H1 (cell line): Measurements from ENCODE around the gene STIM2. TPM values are rescaled to one million over a fixed set of nuclear protein-coding genes. Genes with fewer than 3 reads are reported as not detected.

ENCODE experiments used
- CTCF ChIA-PET: fragments of 300-600 bp; sonication (Branson Sonifier 250); formaldehyde crosslinking; loops from one replicate; lab custom pipeline; 2021; ENCODE audit not compliant: partially characterized antibody; lab: Charles Lee
- POLR2A ChIA-PET: fragments of 300-600 bp; sonication (Branson Sonifier 250); formaldehyde crosslinking; loops from one replicate; lab custom pipeline; 2021; ENCODE audit warnings: inconsistent platforms; ENCODE audit not compliant: partially characterized antibody; lab: Charles Lee
- DNase-seq, 2 experiments: peaks; one replicate each; pipeline versions ENCODE4 v3.0.0 to v3.0.0-alpha.2; 2010 to 2022; ENCODE audit warnings: low spot score in 2 of 2, low read depth in 1 of 2, mixed read lengths in 1 of 2
- FAIRE-seq: peaks from 2 replicates; lab custom pipeline; 2011; peaks lifted over from hg19 to GRCh38; lab: Jason Lieb, UNC
- H2AFZ ChIP-seq: 2 replicates; pipeline ENCODE4 v1.8.1; 2012; ENCODE audit warnings: low read length, inconsistent platforms
- H2AK5ac ChIP-seq: 2 replicates; pipeline ENCODE4 v1.6.1; 2013; ENCODE audit warnings: low read depth, low read length
- H2BK120ac ChIP-seq: replicated peaks from 2 replicates; pipeline ENCODE3; 2013; ENCODE audit warnings: low read depth, low read length, inconsistent platforms
- H2BK12ac ChIP-seq: 2 replicates; pipeline ENCODE4 v1.6.1; 2013; ENCODE audit warnings: low read depth, low read length
- H2BK15ac ChIP-seq: 2 replicates; pipeline ENCODE4 v1.6.1; 2013; ENCODE audit warnings: low read length
- H2BK20ac ChIP-seq: 2 replicates; pipeline ENCODE4 v1.6.1; 2013; ENCODE audit warnings: low read length
- H2BK5ac ChIP-seq: 2 replicates; pipeline ENCODE4 v1.6.1; 2013; ENCODE audit warnings: low read depth, low read length
- H3K14ac ChIP-seq: 2 replicates; pipeline ENCODE4 v1.6.1; 2013; ENCODE audit warnings: inconsistent platforms; ENCODE audit not compliant: insufficient read length
- H3K18ac ChIP-seq: 2 replicates; pipeline ENCODE4 v1.6.1; 2013; ENCODE audit warnings: low read length; ENCODE audit errors: extremely low read depth
- H3K23ac ChIP-seq: 2 replicates; pipeline ENCODE4 v1.6.1; 2013; ENCODE audit warnings: inconsistent platforms; ENCODE audit not compliant: insufficient read length
- H3K23me2 ChIP-seq: 2 replicates; pipeline ENCODE4 v1.6.1; 2013; ENCODE audit warnings: low read depth, low read length
- H3K27ac ChIP-seq: 2 replicates; pipeline ENCODE4 v1.6.1; 2011; ENCODE audit warnings: low read depth, low read length, inconsistent platforms
- H3K27me3 ChIP-seq, 4 experiments: replicated peaks in 1 of 4; 1 replicate in 1 of 4; 2 replicates in 3 of 4; pipeline versions ENCODE4 v1.6.1 to v1.8.1; 2011 to 2013; ENCODE audit warnings: low read length in 3 of 4, mild to moderate bottlenecking in 3 of 4, inconsistent platforms in 2 of 4, mixed read lengths in 2 of 4, moderate library complexity in 1 of 4; ENCODE audit not compliant: control insufficient read depth in 3 of 4, insufficient read depth in 3 of 4; ENCODE audit errors: extremely low read depth in 1 of 4
- H3K36me3 ChIP-seq, 4 experiments: 2 replicates each; pipeline versions ENCODE4 v1.6.1 to v1.8.1; 2011 to 2013; ENCODE audit warnings: mild to moderate bottlenecking in 4 of 4, low read length in 3 of 4, moderate library complexity in 2 of 4, control low read depth in 1 of 4, inconsistent platforms in 1 of 4; ENCODE audit not compliant: insufficient read depth in 4 of 4, control insufficient read depth in 2 of 4
- H3K4ac ChIP-seq: replicated peaks from 2 replicates; pipeline ENCODE3; 2013; ENCODE audit warnings: low read length, low read depth, mixed read lengths, inconsistent platforms; ENCODE audit not compliant: insufficient read length
- H3K4me1 ChIP-seq, 4 experiments: replicated peaks in 1 of 4; 1 replicate in 1 of 4; 2 replicates in 3 of 4; pipeline versions ENCODE4 v1.6.1 to v1.8.1; 2011 to 2013; ENCODE audit warnings: low read length in 3 of 4, inconsistent platforms in 2 of 4, mixed read lengths in 1 of 4; ENCODE audit not compliant: insufficient read depth in 4 of 4, control insufficient read depth in 3 of 4
- H3K4me2 ChIP-seq, 2 experiments: 2 replicates each; pipeline versions ENCODE4 v1.6.1 to v1.8.1; 2011 to 2013; ENCODE audit warnings: low read depth in 2 of 2, low read length in 2 of 2, control low read depth in 1 of 2, inconsistent platforms in 1 of 2, mild to moderate bottlenecking in 1 of 2; ENCODE audit not compliant: insufficient read depth in 1 of 2
- H3K4me3 ChIP-seq, 4 experiments: fragments of 200-600, 300-600 bp in 1 of 4; sonication (generic), shearing (Covaris generic), sonication (Bioruptor Twin) in 1 of 4; 2 replicates each; pipeline versions ENCODE4 v1.5.1 to v1.8.1; 2011 to 2016; ENCODE audit warnings: low read length in 4 of 4, low read depth in 3 of 4, control low read depth in 2 of 4, inconsistent platforms in 2 of 4, mild to moderate bottlenecking in 2 of 4, mixed read lengths in 1 of 4, moderate library complexity in 1 of 4; ENCODE audit not compliant: insufficient read depth in 2 of 4; ENCODE audit errors: extremely low read depth in 1 of 4
- H3K56ac ChIP-seq: replicated peaks from 2 replicates; pipeline ENCODE3; 2013; ENCODE audit warnings: low read depth, mild to moderate bottlenecking, mixed read lengths, low read length, inconsistent platforms; ENCODE audit not compliant: insufficient read length
- H3K79me1 ChIP-seq: 2 replicates; pipeline ENCODE4 v1.6.1; 2013; ENCODE audit warnings: low read depth, low read length, control low read depth
- H3K79me2 ChIP-seq, 2 experiments: 2 replicates each; pipeline versions ENCODE4 v1.6.1 to v1.8.1; 2012 to 2013; ENCODE audit warnings: low read length in 2 of 2, mild to moderate bottlenecking in 2 of 2, inconsistent platforms in 1 of 2; ENCODE audit not compliant: insufficient read depth in 2 of 2, control insufficient read depth in 1 of 2
- H3K9ac ChIP-seq, 4 experiments: replicated peaks in 1 of 4; 1 replicate in 1 of 4; 2 replicates in 3 of 4; pipeline versions ENCODE4 v1.6.1 to v1.8.1; 2011 to 2013; ENCODE audit warnings: low read depth in 3 of 4, low read length in 3 of 4, control low read depth in 2 of 4, mild to moderate bottlenecking in 2 of 4, moderate library complexity in 2 of 4, inconsistent platforms in 1 of 4; ENCODE audit errors: extremely low read depth in 1 of 4
- H3K9me3 ChIP-seq, 2 experiments: 2 replicates each; pipeline versions ENCODE4 v1.6.1 to v1.8.1; 2012 to 2013; ENCODE audit warnings: mild to moderate bottlenecking in 2 of 2, moderate library complexity in 2 of 2, control low read depth in 1 of 2, inconsistent platforms in 1 of 2, low read depth in 1 of 2, low read length in 1 of 2, mixed read lengths in 1 of 2; ENCODE audit not compliant: insufficient read depth in 2 of 2
- H4K20me1 ChIP-seq, 2 experiments: replicated peaks in 1 of 2; 2 replicates each; pipeline versions ENCODE3 to v1.8.1; 2011 to 2013; ENCODE audit warnings: inconsistent platforms in 2 of 2, low read length in 2 of 2, mild to moderate bottlenecking in 1 of 2; ENCODE audit not compliant: insufficient read depth in 2 of 2, control insufficient read depth in 1 of 2
- H4K5ac ChIP-seq: 2 replicates; pipeline ENCODE4 v1.6.1; 2013; ENCODE audit warnings: low read length, low read depth, mixed read lengths, inconsistent platforms; ENCODE audit not compliant: insufficient read length
- H4K8ac ChIP-seq: 2 replicates; pipeline ENCODE4 v1.8.0; 2013; ENCODE audit warnings: mild to moderate bottlenecking, moderate library complexity, low read length, inconsistent platforms; ENCODE audit not compliant: insufficient read depth; ENCODE audit errors: extremely low read depth
- H4K91ac ChIP-seq: replicated peaks from 2 replicates; pipeline ENCODE3; 2013; ENCODE audit warnings: low read length, mixed read lengths, inconsistent platforms; ENCODE audit not compliant: insufficient read length
- CBX8 ChIP-seq: fragments of 300-800, 300-1000 bp; sonication (generic); IDR thresholded peaks from 2 replicates; pipeline ENCODE4 v1.7.1; 2016; ENCODE audit warnings: low read depth, low read length, borderline replicate concordance
- CHD1 ChIP-seq: IDR thresholded peaks from 2 replicates; pipeline ENCODE4 v1.6.1; 2012; ENCODE audit warnings: low read depth, low read length, improper control_type of control experiment
- EGR1 ChIP-seq: IDR thresholded peaks from 2 replicates; pipeline ENCODE4 v1.6.1; 2011; ENCODE audit warnings: low read depth, low read length, borderline replicate concordance
- EZH2 ChIP-seq: fragments of 200-600 bp; sonication (generic); IDR thresholded peaks from 2 replicates; pipeline ENCODE4 v1.7.1; 2012; ENCODE audit warnings: low read depth, mild to moderate bottlenecking, moderate library complexity, low read length, inconsistent platforms; ENCODE audit not compliant: severe bottlenecking
- JUND ChIP-seq: IDR thresholded peaks from 2 replicates; pipeline ENCODE4 v1.6.1; 2011; ENCODE audit warnings: mild to moderate bottlenecking, improper control_type of control experiment, low read length
- RFX5 ChIP-seq: IDR thresholded peaks from 2 replicates; pipeline ENCODE4 v1.6.1; 2011; ENCODE audit warnings: low read depth, low read length, improper control_type of control experiment, borderline replicate concordance
- SUZ12 ChIP-seq: fragments of 200-600 bp; sonication (generic); IDR thresholded peaks from 2 replicates; pipeline ENCODE4 v1.6.1; 2012; ENCODE audit warnings: mild to moderate bottlenecking, inconsistent platforms, low read length, moderate library complexity, mixed read lengths
- WGBS, 2 experiments: shearing (Covaris generic) in 1 of 2; methylation state at CpG; one replicate each; pipeline versions ENCODE4 v1.1.6 to v1.1.7; 2013 to 2015; ENCODE audit warnings: low lambda C conversion rate in 2 of 2, mixed read lengths in 2 of 2, inconsistent platforms in 1 of 2, low coverage in 1 of 2, missing lambda C conversion rate in 1 of 2; ENCODE audit not compliant: insufficient replicate concordance in 2 of 2, insufficient coverage in 1 of 2, insufficient read length in 1 of 2; ENCODE audit errors: extremely low coverage in 1 of 2, missing lambda C conversion rate in 1 of 2; 5-methylcytosine and 5-hydroxymethylcytosine counted together
- polyA plus RNA-seq, 7 experiments: library from polyadenylated mRNA; depleted of rRNA in 3 of 7; stranded (reverse) in 5 of 7; unstranded in 2 of 7; fragments of >200 nt in 5 of 7; fragments of 200-250 nt in 2 of 7; gene quantifications; 1 replicate in 5 of 7; 2 replicates in 1 of 7; 4 replicates in 1 of 7; pipeline versions ENCODE4 v1.2.1 to v1.2.3, GENCODE V29; 2011 to 2013; ENCODE audit warnings: missing spikeins in 2 of 7, mixed read lengths in 2 of 7
- total RNA-seq: library from RNA; stranded (reverse); fragmentation: NEBNext Ultra II Directional; extraction: Animal tissue kit (Norgen Biotek cat#: 25700); gene quantifications from 2 replicates; pipeline ENCODE4 v1.2.1, GENCODE V29; 2021

The STIM2 gene
- total and polyA plus RNA-seq, 2 of the 8 experiments (the other 6 are each of a cell fraction or from before 2014, with no cell fraction given): 22.9 to 23.0 TPM

GRCh38 chr4:26955241-26955640 is 94.6 kb downstream of the STIM2 start:
- Histone ChIP-seq H3K27ac (no peak overlapping the region), H3K14ac (no peak overlapping the region), H3K9me3 (no peaks in the 10 kb centered on the region; a peak in 1 of 4 replicates), H3K79me2 (peaks cover 0 to 6% of the 10 kb centered on the region in 2 experiments; a peak in 1 of 4 replicates), H4K91ac (no peak overlapping the region), H2BK12ac (no peak overlapping the region), H2BK15ac (no peak overlapping the region), H4K5ac (no peak overlapping the region), H2BK20ac (no peak overlapping the region), H3K4ac (no peak overlapping the region), H3K56ac (no peak overlapping the region), H3K79me1 (no peaks in the 10 kb centered on the region)
- no peak for DNase-seq
- TF ChIP-seq JUND (no peak), RFX5 (no peak), EGR1 (no peak), EZH2 (no peak), SUZ12 (no peak), CBX8 (no peak), CHD1 (no peak)
- TF ChIP-seq, all 59 proteins: peak for 0
- ChIA-PET POLR2A (no interaction called here), CTCF (no interaction called here)
- Histone ChIP-seq H3K4me1 (peaks cover 0 to 3% (median 0%) of the 10 kb centered on the region in 4 experiments; a peak in 1 of 7 replicates), H3K23ac (no peak overlapping the region), H3K36me3 (no peaks in the 10 kb centered on the region), H3K4me2 (no peak overlapping the region), H2AK5ac (no peak overlapping the region), H2BK120ac (no peak overlapping the region), H3K4me3 (no peak overlapping the region), H4K20me1 (peaks cover 0 to 1% of the 10 kb centered on the region in 2 experiments), H3K18ac (no peak overlapping the region), H3K27me3 (no peaks in the 10 kb centered on the region), H3K23me2 (no peaks in the 10 kb centered on the region), H3K9ac (no peak overlapping the region), H2BK5ac (no peak overlapping the region), H2AFZ (no peak overlapping the region), H4K8ac (no peak overlapping the region)
- 95% methylated on average over 2 of the region's 2 CpGs; no CpG with 5 or more reads in 1 of the 2 experiments for WGBS, 2 experiments
- no peak for FAIRE-seq
